HG03066 (cell line): ENCODE data around the gene MEGF9.
A peak's percentile ranks its signal among the peaks of the same experiment; 100 is the strongest.

Experiments
- ATAC-seq: cut with Tn5 transposase; IDR thresholded peaks from one replicate; pipeline ENCODE4 v1.9.1; 2021; ENCODE audit warnings: low read depth; ENCODE audit not compliant: unreplicated experiment

MEGF9 gene

GRCh38 chr9:120593250-120593954 lies 120.9 kb downstream of the MEGF9 start:
- ATAC-seq, result no peak

DNA sequence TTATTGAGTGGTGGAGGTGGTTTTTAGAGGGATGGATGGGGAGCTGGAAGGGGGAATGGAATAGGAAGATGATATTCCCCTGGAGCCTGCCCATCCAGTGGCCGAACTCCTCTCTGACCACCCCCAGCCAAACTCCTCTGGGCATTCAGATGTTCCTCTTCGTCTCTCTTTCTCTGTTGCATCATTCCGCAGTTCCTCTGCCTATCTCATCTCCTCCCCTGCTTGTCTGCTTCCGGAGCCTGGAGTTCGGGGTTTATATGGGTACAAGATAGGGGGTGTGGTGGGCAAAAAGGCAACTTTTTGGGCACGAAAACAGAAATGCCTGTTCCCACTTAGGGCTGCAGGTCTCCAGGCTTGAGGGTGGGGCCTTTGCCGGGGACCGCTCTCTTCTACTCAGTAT lies 122.1 kb downstream of the MEGF9 start:
- ATAC-seq, result no peak

- no peak for ATAC-seq
Observed at GRCh38 chr9:120587328-120587727, 126.9 kb downstream of the MEGF9 start.

- peak; percentile 28 for ATAC-seq
Observed at GRCh38 chr9:120583958-120584369, 130.3 kb downstream of the MEGF9 start.

DNA sequence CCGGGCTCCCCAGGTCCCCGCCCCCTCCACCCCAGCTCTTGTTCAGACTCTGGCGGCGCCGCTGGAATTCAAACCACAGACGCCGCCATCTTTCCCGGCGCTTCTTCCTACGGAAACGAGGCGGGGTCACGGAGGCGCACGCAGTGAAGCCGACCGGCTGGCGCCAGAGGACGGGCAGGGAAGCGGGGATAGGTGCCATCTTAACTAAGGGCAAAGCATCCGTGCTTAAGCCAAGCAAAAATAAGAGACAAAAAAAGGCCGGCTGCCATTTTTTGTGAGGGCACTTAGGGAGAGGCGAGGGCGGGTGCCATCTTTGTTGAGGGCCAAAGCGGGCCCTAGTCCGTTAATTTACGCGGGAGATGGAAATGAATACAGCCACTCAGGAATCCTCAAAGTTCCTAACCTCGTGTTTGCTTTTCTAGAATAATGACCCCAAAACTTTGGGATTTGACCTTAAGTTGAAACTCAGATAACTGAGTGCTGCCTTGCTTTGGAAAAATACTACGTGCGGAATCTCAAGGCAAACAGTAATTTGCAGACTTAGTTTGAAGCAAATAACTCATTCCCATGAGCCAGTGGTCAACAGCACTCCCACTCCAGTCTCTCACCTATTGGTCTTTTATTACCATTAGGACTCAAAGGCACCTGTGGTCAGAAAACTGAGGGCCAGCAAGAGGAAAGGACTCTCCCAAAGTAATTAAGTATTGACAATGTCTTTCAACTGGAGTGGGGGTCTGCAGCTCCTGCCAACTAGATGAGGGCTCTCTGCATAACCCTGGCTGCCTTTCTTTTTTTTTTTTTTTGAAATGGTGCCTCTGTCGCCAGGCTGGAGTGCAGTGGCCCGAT lies 134.0 kb downstream of the MEGF9 start, which contains the start of gene CDK5RAP2:
Gene CDK5RAP2 (minus strand): TSS at position 117 of the 846 bp plus-strand sequence. CDS start 189 bp downstream, outside the sequence.
- peak; percentile 93 for ATAC-seq

DNA sequence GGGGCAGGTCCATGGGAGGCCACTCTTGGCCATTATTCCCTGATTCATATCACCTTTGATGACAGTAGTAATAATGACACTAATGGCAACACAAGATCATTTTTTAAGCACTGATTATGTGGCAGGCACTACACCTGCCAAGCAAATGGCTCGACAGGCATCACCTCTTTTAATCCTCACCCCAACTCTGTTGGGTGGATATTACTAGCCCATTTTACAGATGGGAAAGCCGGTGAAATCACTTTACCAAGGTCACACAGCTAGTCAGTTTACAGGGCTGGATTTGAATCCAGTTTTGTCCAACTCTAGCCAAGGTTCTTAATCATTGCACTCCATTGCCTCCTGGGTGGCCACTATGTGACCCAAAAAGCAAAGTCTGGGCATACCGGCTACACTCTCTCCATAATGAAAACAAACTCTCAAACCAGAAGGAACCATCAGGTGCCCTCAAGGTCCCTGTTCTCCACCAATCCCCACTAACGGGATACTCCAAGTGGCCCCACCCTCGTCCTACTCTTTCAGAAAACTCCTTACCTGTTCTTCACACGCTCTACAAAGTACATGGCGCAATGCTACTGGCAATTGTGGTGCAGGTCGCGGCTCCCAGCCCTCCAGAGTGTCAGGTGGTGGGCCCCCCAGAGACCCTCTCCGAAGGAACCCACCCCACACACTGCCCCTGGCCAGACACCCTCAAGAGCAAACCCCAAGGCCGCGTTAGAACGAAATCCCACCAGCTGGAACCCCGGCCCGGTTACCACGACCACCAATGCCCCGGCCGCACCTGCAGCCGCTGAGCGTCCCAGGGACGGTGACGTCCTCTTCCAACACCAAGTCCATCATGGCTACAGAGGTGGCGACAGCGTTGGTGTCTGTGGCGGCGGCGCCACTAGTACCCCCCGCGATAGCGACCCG lies 134.9 kb downstream of the MEGF9 start:
- peak; percentile 35 for ATAC-seq

DNA sequence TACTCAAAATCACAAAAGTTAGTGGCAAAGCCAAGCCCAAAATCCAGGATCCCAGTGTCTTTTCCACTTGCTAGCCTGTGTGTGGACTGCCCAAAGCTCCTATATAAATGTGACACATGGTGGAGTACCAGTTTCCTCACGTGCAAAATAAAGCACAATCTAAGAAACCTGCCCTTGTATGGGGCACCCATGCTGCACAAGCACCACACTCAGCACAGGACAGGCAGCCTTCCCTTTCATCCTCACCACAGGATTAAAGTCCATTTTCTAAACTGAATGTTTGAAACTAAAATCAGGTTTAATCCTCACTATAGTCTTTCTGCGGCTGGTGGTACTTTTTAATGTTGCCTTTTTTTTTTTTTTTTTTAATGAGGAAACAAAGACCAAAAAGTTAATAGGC lies 139.8 kb downstream of the MEGF9 start:
- no peak for ATAC-seq

DNA sequence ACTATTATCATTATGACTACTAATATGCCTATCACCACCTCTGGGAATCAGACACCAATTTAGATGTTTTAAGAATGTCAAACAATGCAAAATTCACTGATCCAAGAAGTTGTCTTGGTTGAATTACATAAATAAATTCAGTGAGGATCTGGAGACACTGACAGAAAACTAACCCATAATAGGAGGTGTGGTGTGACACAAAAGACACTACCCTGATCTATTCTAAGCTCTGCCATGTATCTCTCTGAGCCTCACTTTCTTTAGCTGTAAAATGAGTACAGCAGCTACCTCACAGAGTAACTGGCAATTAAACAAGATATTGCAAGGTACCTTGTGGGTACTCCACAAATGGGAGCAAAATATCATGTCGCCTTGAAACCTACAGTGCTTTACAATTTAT lies 141.8 kb downstream of the MEGF9 start:
- ATAC-seq, result no peak

GRCh38 chr9:120571443-120572257 lies 142.6 kb downstream of the MEGF9 start:
- ATAC-seq, result no peak

- no peak for ATAC-seq
Observed at GRCh38 chr9:120570296-120570695, 144.0 kb downstream of the MEGF9 start.

DNA sequence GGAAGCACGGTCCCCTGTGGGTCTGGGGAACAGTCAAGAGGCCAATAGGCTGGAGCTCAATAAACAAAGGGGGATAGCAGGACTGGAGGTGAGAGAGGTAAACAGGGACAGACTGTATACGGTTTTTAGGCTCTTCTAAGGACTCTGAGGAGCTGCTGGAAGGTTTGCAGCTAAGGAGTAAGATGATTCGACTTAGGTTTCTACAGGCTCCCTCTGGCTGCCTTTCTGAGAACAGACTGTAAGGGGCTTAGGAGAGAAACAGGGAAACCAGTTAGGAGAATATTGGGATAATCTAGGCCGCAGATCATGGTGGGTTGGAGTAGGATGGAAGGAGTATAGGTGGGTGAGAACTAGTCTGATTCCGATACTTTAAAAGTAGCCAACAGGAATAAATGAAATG lies 144.7 kb downstream of the MEGF9 start:
- no peak for ATAC-seq

DNA sequence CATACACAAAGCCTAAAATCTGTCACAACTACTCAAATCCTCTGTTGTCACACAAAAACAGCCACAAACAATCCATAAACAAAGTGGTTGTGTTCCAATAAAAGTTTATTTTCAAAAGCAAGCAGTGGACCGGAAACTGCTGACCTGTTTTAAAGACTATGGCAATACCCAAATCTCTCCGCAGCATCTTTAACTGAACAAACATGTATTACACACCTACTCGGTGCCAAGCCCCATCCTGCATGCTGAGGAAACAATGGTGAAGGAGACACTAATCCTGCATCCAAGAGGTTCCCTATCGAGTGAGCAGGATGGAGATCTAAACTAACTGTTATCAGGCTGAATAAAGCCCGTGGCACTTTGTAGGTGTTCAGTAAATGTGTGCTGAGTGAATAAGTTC lies 145.5 kb downstream of the MEGF9 start:
- no peak for ATAC-seq

DNA sequence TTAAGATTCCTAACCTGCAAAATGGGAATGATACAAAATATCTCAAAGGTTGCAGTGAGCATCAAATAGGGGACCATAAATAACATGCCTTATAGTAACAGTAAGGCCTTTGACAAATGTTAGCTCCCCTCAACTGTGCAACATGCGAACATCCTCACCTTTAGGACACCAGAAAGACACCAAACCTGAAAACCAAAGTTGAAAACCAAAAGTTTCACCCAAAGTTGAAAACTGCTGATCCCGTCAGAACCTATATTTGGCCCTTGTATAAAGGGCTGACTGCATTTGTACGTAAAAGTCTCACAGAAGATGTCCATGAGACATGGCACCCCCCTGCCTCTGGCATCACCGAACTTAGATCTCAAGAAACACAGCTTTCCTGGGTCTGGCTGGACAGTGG lies 146.4 kb downstream of the MEGF9 start:
- no peak for ATAC-seq

DNA sequence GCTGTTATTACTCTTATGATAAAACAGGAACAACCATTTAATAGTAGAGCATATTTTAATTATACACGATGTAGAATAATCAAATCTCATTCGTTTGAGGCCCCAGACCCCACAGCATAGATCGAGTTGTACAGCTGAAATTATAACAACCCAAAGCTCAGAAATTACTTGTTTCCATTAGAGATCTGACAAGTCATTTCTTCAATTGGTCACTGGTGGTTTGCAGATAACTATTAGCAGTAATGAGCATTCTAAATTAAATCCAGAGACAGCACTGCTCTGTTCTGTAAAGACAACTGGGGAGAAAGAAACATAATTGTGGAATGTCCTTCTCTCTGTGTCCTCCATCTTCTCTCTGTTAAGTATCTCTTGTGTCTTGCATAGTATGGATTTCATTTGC lies 147.2 kb downstream of the MEGF9 start:
- ATAC-seq, result no peak

DNA sequence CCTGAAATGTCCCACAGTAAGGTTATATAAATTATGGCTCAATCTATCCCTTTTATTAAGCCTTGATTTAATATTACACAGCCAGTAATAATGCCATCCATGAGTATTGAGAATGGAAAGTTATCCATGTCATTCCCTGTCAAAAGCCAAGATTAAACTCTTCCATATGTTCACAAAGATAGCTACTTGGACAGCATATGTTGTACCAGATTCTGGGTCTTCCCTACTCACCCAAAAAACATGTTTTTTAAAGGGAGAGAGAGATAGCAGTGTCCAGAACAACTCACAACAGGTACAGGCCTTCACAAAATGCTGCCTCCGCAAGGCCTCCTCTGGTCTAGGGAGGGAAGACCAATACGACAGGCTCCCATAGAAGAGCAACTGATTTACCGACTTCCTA lies 149.7 kb downstream of the MEGF9 start:
- ATAC-seq, result no peak

- no peak for ATAC-seq
Observed at GRCh38 chr9:120562861-120563443, 151.3 kb downstream of the MEGF9 start.

DNA sequence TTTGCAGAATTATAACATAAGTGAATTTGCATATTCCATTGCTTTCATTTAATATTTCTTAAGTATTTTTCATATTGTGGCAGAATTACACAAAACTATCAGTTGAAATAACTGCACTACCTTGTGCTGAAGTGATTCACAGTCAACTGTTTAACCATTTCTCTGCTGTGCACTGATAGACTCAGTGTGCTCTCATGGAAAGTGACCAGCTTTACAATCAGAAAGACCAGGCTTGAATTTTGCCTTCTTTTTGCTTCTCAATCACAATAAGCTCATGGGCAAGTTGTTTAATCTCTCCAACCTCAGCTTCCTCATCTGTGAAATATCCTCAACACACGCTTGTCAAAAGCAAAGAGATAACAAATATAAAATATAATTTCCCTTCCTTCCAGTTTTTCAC lies 152.6 kb downstream of the MEGF9 start:
- no peak for ATAC-seq

DNA sequence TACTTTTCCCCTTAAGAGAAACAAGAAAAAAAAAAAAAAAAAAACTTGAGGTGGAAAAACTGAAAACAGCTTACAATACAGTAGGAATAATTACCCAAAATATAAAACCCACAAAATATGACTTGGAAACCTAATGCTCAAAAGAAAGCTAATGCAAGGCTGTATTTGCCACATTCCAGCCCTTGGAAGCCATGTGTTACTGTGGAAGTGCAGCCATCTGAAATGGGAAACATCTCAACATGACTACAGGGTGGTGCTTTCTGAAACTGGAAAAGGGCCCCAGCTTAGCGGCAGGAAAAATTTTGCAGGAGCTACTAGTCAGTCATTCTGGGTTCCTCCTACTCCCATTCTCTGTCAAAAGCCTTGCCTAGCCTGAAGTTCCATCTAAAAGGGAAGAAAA lies 154.7 kb downstream of the MEGF9 start:
- no peak for ATAC-seq

GRCh38 chr9:120558454-120558853 lies 155.8 kb downstream of the MEGF9 start:
- no peak for ATAC-seq

DNA sequence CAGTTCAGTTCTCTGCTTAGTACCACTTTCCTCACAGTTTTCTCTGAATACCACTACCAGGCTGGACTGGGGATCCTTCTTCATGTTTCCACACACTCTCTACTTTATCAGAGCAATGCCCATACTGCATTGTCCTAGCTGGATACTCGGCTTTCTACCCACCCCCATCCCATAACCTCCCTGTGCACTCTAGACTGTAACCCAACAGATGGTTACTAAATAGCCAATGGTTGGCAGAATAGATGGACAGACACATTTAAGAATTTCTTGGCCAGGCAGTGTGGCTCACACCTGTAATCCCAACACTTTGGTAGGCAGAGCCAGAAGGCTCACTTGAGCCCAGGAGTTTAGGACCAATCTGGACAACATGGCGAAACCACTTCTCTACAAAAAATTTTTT lies 157.1 kb downstream of the MEGF9 start:
- ATAC-seq, result no peak
